HG03460 (cell line): Measurements from ENCODE around the gene CBFA2T2.
"Not testable (repeated sequence)": the region's sequence is repeated elsewhere in the genome, so short reads cannot be mapped to it uniquely, and the experiment has no call there.

Experiments
- ATAC-seq: cut with Tn5 transposase; IDR thresholded peaks from one replicate; pipeline ENCODE4 v1.9.1; 2021; ENCODE audit not compliant: unreplicated experiment

Gene CBFA2T2

DNA sequence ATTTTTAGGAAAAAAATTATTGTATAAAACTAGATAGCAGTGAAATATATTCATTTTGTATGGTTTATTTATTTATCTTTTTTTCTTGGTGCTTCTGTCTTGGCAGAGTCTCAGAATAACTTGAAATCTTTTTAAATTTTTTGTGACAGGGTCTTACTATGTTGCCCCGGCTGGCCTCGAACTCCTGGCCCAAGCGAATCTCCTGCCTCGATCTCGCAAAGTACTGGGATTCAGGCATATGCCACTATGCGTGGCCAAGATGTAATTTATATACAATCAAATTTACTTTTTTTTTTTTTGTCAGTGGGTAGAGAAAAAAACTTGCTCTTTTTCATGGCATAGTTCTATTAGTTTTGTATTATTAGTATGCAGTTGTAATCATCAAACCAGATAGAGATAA lies 13.7 kb downstream of the CBFA2T2 start:
- no peak for ATAC-seq

DNA sequence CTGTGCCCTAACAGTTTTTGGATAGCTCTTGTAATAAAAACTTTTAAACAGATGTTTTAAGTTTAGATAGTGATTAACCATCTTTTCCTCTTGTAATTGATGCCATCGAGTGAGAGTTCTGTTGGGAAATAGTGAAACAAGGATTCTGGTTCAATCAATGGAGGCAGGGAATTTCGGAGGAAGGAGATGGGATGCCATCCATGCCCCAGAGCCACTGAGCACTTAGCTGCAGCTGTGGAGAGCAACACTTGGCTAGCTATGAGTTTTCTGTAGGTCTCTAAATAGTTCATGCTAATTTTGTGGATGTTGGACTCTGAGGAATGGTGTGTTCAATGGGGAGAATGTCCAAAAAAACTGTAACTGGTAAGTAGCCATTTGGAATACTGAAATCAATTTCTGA lies 16.7 kb downstream of the CBFA2T2 start:
- ATAC-seq, result no peak

DNA sequence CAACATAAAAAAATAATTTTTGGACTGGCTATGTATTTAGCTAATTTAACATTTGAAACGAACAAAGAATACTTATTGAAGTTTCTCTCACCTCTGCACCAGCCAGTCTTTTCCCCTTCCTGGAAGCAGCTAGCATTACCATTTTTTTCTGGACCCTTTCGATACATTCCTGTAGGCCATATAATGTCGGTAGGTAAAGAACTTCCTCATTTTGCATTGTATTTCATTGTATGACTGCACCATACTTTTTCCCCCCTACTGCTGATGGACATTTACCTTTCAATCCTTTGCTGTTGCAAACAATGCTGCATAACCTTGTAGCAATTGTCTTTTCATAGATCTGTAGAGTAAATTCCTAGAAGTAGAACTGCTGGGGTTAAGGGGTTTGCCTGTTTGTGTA lies 17.6 kb downstream of the CBFA2T2 start:
- no peak for ATAC-seq

DNA sequence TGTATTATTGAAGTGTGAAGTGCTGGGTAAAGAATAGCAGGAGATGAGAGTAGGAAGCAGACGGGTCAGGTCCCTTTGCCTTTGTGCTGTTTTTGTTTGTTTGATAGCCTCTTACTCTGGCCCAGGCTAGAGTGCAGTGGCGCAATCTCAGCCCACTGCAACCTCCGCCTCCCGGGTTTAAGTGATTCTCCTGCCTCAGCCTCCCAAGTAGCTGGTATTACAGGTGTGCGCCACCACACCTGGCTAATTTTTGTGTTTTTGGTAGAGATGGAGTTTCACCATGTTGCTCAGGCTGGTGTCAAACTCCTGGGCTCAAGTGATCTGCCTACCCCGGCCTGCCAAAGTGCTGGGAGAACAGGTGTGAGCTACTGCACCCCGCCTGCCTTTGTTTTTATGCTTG lies 18.1 kb downstream of the CBFA2T2 start:
- ATAC-seq, result not testable (repeated sequence)

DNA sequence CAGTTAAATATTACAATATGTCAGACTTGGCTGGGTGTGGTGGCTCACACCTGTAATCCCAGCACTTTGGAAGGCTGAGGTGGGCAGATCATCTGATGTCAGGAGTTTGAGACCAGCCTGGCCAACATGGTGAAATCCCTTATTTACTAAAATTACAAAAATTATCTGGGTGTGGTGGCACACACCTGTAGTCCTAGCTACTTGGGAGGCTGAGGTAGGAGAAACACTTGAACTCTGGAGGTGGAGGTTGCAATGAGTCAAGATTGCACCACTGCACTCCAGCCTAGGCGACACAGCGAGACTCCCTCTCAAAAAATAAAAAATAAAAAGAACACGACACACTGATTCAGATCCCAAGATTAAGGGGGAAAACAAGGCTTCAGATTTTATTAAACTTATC lies 19.2 kb downstream of the CBFA2T2 start:
- not testable (repeated sequence) for ATAC-seq

DNA sequence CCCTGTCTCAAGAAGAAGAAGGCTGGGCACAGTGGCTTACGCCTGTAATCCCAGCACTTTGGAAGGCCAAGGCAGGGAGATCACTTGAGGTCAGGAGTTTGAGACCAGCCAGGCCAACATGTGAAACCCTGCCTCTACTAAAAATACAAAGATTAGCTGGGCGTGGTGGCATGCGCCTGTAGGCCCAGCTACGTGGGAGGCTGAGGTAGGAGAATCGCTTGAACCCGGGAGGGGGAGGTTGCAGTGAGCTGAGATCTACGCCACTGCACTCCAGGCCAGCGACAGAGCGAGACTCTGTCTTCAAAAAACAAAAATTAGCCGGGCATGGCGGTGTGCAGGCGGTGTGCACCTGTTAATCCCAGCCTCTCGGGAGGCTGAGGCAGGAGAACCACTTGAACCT lies 22.0 kb downstream of the CBFA2T2 start:
- not testable (repeated sequence) for ATAC-seq

- no peak for ATAC-seq
Measured at GRCh38 chr20:33515569-33516216, 25.8 kb downstream of the CBFA2T2 start.

- no peak for ATAC-seq
Measured at GRCh38 chr20:33516882-33517281, 27.0 kb downstream of the CBFA2T2 start.

- no peak for ATAC-seq
Measured at GRCh38 chr20:33518071-33518470, 28.2 kb downstream of the CBFA2T2 start.

- ATAC-seq, result no peak
Measured at GRCh38 chr20:33521461-33521860, 31.6 kb downstream of the CBFA2T2 start.

DNA sequence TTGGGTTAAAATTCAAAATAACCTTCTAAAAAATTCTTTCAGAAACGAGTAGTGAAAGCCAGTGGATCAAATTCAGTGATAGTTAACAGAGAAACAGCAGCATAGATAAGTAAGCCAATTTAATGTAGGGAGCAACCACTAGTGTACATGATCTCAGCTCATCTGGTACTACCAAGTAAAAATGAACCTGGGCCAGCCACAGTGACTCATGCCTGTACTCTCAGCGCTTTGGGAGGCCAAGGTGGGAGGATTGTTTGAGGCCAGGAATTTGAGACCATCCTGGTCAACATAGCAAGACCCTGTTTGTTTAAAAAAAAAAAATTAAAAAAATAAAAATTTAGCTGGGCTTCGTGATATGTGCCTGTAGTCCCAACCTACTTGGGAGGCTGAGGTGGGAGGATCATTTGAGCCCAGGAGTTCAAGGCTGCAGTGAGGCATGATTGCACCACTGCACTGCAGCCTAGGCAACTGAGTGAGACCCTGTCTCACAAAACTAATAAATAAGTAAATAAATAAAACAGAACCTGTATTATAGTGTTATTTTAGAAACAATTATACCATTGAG lies 32.4 kb downstream of the CBFA2T2 start:
- ATAC-seq, result no peak

DNA sequence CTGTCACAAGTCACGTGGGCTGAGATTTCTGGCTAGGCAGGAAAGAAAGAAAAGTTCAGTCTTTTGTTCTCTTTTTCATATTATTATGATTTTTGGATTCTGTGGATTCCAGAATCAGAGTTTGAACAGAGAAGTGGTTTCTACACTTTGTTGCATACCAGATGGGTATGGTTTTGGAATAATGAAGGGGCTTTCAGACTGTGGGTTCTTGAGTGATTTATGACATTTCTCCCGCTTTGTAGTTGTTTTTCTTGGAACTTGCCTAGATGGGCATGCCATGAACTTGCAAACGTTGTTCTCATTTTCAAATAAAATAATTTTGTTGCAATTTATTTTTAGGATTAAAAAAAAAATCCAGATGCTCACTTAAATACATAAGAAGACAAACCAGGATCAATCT lies 34.4 kb downstream of the CBFA2T2 start:
- ATAC-seq, result no peak

GRCh38 chr20:33526769-33527168 lies 36.9 kb downstream of the CBFA2T2 start:
- no peak for ATAC-seq

DNA sequence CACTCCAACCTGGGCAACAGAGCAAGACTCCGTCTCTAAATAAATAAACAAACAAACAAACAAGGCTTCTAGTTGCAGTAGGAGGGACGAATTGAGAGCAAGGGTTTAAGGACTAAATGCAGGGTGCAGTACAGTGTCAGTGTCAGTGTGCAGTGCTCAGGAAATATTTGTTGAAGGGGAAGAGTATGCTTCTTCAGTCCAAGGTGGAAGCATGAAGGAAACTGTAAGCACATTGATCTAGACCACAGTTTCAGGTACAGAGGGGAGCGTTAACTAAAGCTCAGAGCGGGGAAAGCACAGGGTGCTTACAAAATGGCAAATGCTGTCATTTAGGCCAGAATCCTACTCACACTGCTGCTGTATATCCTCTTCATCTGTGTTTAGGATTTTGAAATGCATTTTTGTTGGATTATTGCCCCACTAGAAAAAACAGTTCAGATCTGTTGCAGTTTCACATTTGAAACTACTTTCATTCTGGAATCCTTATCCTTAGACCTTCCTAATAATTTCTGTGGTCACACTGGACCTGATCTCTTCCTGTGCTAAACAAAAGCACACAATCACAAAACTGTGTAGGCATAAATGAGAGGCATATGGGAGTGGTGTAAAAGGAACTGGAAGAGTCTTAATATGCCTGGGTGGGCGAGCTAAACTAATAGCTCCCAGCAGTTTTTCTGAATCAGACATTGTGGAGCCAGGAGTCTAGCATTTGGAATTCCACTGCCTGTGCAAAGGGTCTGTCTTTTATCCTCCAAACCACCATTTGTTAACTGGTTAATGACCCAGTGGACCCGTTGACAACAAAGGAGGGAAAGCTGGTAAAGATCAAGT lies 41.4 kb downstream of the CBFA2T2 start:
- no peak for ATAC-seq

DNA sequence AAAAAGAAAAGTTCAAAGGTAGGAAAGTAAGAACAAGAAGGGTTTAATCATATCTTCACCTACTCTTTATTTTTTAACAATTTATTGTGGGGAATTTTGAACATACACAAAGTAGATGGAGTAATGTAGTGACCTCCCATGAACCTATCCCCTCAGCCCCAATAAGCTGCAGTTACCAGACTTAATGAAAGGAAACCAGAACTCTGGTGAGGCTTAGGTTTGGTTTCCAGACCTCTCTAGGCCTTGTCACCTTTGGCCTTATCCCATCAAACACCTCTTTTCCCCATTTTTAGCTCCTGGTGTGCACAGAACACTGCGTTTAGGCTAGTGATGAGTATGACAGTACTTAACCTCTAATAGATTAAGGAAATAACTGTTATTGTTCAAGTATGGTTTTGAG lies 42.0 kb downstream of the CBFA2T2 start:
- no peak for ATAC-seq

- no peak for ATAC-seq
Measured at GRCh38 chr20:33532753-33533459, 43.0 kb downstream of the CBFA2T2 start.

GRCh38 chr20:33535717-33536116 lies 45.8 kb downstream of the CBFA2T2 start:
- not testable (repeated sequence) for ATAC-seq

DNA sequence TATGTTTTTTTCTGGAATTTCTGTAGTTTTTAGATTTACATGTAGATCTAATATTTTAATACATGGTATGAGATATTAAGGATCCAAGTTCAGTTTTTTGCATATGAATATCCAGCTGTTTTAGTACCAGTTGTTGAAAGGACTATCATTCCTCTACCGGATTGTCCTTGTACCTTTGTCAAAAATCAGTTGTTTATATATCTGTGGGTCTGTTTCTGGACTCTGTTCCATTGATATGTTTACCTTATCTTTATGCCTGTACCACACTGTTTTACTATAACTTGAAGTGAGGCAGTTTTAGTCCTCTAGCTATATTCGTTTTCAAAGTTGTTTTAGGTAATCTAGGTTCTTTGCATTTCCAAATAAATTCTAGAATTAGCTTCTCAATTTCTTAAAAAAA lies 47.7 kb downstream of the CBFA2T2 start:
- ATAC-seq, result no peak

- no peak for ATAC-seq
Measured at GRCh38 chr20:33539129-33539528, 49.2 kb downstream of the CBFA2T2 start.

DNA sequence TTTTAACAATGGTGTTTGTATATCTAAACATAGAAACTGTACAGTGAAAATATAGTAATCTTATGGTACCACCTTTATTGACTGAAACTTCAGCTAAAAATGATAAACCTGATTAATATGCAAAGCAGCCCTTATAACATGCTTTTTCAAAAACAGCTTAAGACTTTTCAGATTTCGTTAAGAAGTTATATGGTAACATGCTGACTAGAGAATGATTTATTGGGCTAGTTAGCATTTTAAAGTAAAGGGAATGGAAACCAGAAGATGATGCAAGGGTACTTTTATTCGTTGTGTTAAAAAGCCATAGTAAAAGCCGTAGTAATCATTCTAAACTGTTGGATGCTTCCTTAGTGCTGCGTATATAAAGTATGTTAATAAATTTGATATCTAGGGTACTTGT lies 50.5 kb downstream of the CBFA2T2 start:
- no peak for ATAC-seq

DNA sequence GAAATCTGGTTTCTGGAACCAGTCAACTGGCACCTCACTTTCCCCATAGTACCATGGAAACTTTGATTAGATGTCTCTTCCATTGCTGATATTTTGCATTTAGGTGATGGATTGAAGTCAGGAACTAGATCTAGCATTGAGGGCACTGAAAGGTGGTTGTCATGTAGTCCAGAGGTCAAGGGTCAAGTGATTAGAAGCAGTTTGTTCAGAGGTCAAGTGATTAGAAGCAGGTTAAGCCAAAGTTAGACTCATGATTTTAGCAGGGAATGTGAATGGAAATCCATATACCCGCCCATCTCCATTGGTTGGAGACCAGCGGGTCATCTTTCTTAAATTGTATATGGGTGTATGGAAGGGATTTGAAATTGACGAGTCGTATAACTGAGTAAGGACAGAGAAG lies 51.2 kb downstream of the CBFA2T2 start:
- no peak for ATAC-seq

DNA sequence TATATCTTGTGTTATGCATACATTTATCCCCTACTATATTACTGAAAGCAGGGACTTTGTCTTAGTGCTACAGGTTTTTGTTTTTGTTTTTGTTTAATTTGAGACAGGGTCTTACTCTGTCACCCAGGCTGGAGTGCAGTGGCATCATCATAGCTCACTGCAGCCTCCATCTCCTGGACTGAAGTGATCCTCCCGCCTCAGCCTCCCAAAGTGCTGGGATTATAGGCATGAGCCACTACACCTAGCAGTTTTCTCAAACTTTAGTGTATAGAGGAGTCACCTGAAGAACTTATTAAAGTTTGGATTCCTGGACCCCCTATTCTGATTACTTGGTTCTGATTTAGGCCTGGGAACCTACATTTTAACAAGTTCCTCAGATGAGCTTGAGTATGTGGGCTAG lies 51.9 kb downstream of the CBFA2T2 start:
- no peak for ATAC-seq
